ENCODE data around the gene TAF1.
"Not testable (repeated sequence)": the region's sequence is repeated elsewhere in the genome, so short reads cannot be mapped to it uniquely, and the experiment has no call there.

TAF1 gene

DNA sequence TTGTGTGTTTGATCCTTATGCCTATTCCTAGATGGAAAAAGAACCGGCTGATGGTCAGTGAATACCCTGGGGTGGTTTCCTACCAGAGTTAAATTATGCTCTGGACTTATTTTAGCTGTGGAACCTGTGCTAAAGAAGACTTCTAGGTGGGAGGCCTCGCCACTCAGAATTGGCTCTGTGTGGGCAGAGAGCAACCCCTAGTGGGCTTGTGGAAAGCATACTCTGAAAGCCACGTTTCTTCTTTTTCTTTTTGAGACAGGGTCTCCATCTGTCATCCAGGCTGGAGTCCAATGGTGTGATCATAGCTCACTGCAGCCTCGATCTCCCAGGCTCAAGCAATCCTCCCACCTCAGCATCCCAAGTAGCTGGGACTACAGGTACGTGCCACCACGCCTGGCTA is 16.3 kb upstream of the TAF1 start:
- not testable (repeated sequence) for H3K18ac ChIP-seq (ENCODE audit: low read length); H3K79me1 ChIP-seq (ENCODE audit: low read depth, low read length); H2BK120ac ChIP-seq (ENCODE audit: low read depth, low read length); H2AK5ac ChIP-seq (ENCODE audit: low read depth, low read length); H4K8ac ChIP-seq (ENCODE audit: low read depth, low read length); H3K14ac ChIP-seq (ENCODE audit: low read length); H3K9me3 ChIP-seq (replicated peaks in 1 of 2; ENCODE audit: control insufficient read depth in 2 of 2, insufficient read depth in 1 of 2, low read depth in 1 of 2, low read length in 2 of 2); H2BK15ac ChIP-seq (ENCODE audit: low read length); H3K36me3 ChIP-seq (replicated peaks in 1 of 2; ENCODE audit: control insufficient read depth in 2 of 2, insufficient read depth in 2 of 2, low read length in 2 of 2); H3K27me3 ChIP-seq (ENCODE audit: control insufficient read depth in 3 of 3, insufficient read depth in 3 of 3, low read depth in 1 of 3, low read length in 3 of 3); DNase-seq (ENCODE audit: low spot score); H3K4ac ChIP-seq (ENCODE audit: low read length); H3K9ac ChIP-seq (ENCODE audit: low read depth, low read length, poor library complexity); H3K23ac ChIP-seq (ENCODE audit: low read depth, low read length, poor library complexity); H3K4me1 ChIP-seq (ENCODE audit: control insufficient read depth in 2 of 2, insufficient read depth in 1 of 2, low read depth in 1 of 2, low read length in 2 of 2); H2AFZ ChIP-seq (ENCODE audit: low read length); H2BK5ac ChIP-seq (ENCODE audit: low read length); H4K91ac ChIP-seq (ENCODE audit: low read depth, low read length, poor library complexity); H3K4me3 ChIP-seq (ENCODE audit: low read length in 2 of 2); H2BK12ac ChIP-seq (ENCODE audit: low read length); H3K27ac ChIP-seq (replicated peaks; ENCODE audit: low read length); H3K4me2 ChIP-seq (ENCODE audit: insufficient read depth, low read length, poor library complexity, severe bottlenecking)
- WGBS, 2 donors (ENCODE audit: extremely low coverage in 2 of 2, insufficient read length in 2 of 2, insufficient replicate concordance in 1 of 2), result no CpG with 5 or more reads among the region's 6 CpGs

- not testable (repeated sequence) for H2BK5ac ChIP-seq (ENCODE audit: low read length); H3K18ac ChIP-seq (ENCODE audit: low read length); H3K27me3 ChIP-seq (ENCODE audit: control insufficient read depth in 3 of 3, insufficient read depth in 3 of 3, low read depth in 1 of 3, low read length in 3 of 3); H3K14ac ChIP-seq (ENCODE audit: low read length); H2BK12ac ChIP-seq (ENCODE audit: low read length); H3K36me3 ChIP-seq (replicated peaks in 1 of 2; ENCODE audit: control insufficient read depth in 2 of 2, insufficient read depth in 2 of 2, low read length in 2 of 2); H3K23ac ChIP-seq (ENCODE audit: low read depth, low read length, poor library complexity); H3K4ac ChIP-seq (ENCODE audit: low read length); H3K9me3 ChIP-seq (replicated peaks in 1 of 2; ENCODE audit: control insufficient read depth in 2 of 2, insufficient read depth in 1 of 2, low read depth in 1 of 2, low read length in 2 of 2); H2AFZ ChIP-seq (ENCODE audit: low read length); H2AK5ac ChIP-seq (ENCODE audit: low read depth, low read length); H3K27ac ChIP-seq (replicated peaks; ENCODE audit: low read length); DNase-seq (ENCODE audit: low spot score); H3K4me1 ChIP-seq (ENCODE audit: control insufficient read depth in 2 of 2, insufficient read depth in 1 of 2, low read depth in 1 of 2, low read length in 2 of 2); H2BK120ac ChIP-seq (ENCODE audit: low read depth, low read length); H2BK15ac ChIP-seq (ENCODE audit: low read length); H4K8ac ChIP-seq (ENCODE audit: low read depth, low read length); H3K4me3 ChIP-seq (ENCODE audit: low read length in 2 of 2); H3K4me2 ChIP-seq (ENCODE audit: insufficient read depth, low read length, poor library complexity, severe bottlenecking); H3K79me1 ChIP-seq (ENCODE audit: low read depth, low read length); H4K91ac ChIP-seq (ENCODE audit: low read depth, low read length, poor library complexity); H3K9ac ChIP-seq (ENCODE audit: low read depth, low read length, poor library complexity)
- WGBS, 2 donors (ENCODE audit: extremely low coverage in 2 of 2, insufficient read length in 2 of 2, insufficient replicate concordance in 1 of 2), result no CpG with 5 or more reads among the region's 5 CpGs
Measured at GRCh38 chrX:71352439-71352838, 13.7 kb upstream of the TAF1 start.

- Histone ChIP-seq H3K23ac (ENCODE audit: low read depth, low read length, poor library complexity) (no peak overlapping the region), H2BK5ac (ENCODE audit: low read length) (no peak overlapping the region), H3K9ac (ENCODE audit: low read depth, low read length, poor library complexity) (no peak overlapping the region), H2BK12ac (ENCODE audit: low read length) (no peak overlapping the region), H2AFZ (ENCODE audit: low read length) (no peak overlapping the region), H3K27me3 (ENCODE audit: control insufficient read depth in 3 of 3, insufficient read depth in 3 of 3, low read depth in 1 of 3, low read length in 3 of 3) (no peaks in the 10 kb centered on the region), H3K9me3 (replicated peaks in 1 of 2; ENCODE audit: control insufficient read depth in 2 of 2, insufficient read depth in 1 of 2, low read depth in 1 of 2, low read length in 2 of 2) (no peaks in the 10 kb centered on the region), H2BK120ac (ENCODE audit: low read depth, low read length) (no peak overlapping the region), H3K4ac (ENCODE audit: low read length) (no peak overlapping the region), H3K36me3 (replicated peaks in 1 of 2; ENCODE audit: control insufficient read depth in 2 of 2, insufficient read depth in 2 of 2, low read length in 2 of 2) (peaks cover 0 to 11% of the 10 kb centered on the region in 2 donors), H3K18ac (ENCODE audit: low read length) (no peak overlapping the region), H3K14ac (ENCODE audit: low read length) (no peak overlapping the region), H2BK15ac (ENCODE audit: low read length) (no peak overlapping the region), H2AK5ac (ENCODE audit: low read depth, low read length) (no peak overlapping the region), H3K4me2 (ENCODE audit: insufficient read depth, low read length, poor library complexity, severe bottlenecking) (no peak overlapping the region), H3K4me1 (ENCODE audit: control insufficient read depth in 2 of 2, insufficient read depth in 1 of 2, low read depth in 1 of 2, low read length in 2 of 2) (peaks cover 0 to 2% of the 10 kb centered on the region in 2 donors), H3K4me3 (ENCODE audit: low read length in 2 of 2) (no peak overlapping the region), H3K79me1 (ENCODE audit: low read depth, low read length) (no peaks in the 10 kb centered on the region), H4K8ac (ENCODE audit: low read depth, low read length) (no peak overlapping the region), H4K91ac (ENCODE audit: low read depth, low read length, poor library complexity) (no peak overlapping the region), H3K27ac (replicated peaks; ENCODE audit: low read length) (no peak overlapping the region)
- DNase-seq (ENCODE audit: low spot score), result no peak
- WGBS, 2 donors (ENCODE audit: extremely low coverage in 2 of 2, insufficient read length in 2 of 2, insufficient replicate concordance in 1 of 2), result no CpG with 5 or more reads among the region's 14 CpGs
Measured at GRCh38 chrX:71364221-71364620, 1.9 kb upstream of the TAF1 start.

DNA sequence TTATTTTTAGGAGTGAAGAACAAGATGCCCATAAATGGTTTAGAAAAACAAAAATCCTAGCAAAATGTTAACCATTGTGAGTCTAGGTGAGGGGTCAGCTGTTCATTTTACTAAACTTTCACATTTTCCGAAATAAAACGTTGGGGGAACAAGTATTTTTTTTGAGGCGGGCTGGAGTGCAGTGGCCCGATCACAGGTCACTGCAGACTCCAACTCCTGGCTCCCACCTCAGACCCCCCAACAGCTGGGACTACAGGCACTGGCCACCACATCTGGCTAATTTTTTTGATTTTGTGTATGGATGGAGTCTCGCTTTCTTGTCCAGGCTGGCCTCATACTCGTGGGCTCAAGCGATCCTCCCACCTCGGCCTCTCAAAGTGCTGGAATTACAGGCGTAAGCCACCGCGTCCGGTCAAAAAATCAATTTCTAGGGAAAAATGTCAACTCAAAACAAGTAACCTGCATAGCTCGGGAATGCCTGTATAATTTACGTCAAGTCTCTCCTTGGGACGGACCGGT is 742 bp upstream of the TAF1 start:
- H3K23ac ChIP-seq (ENCODE audit: low read depth, low read length, poor library complexity), result no peak overlapping the region
- no CpG with 5 or more reads among the region's 16 CpGs for WGBS, 2 donors (ENCODE audit: extremely low coverage in 2 of 2, insufficient read length in 2 of 2, insufficient replicate concordance in 1 of 2)
- H3K9me3 ChIP-seq (replicated peaks in 1 of 2; ENCODE audit: control insufficient read depth in 2 of 2, insufficient read depth in 1 of 2, low read depth in 1 of 2, low read length in 2 of 2), result no peaks in the 10 kb centered on the region

More for the DNA sequence above, 742 bp upstream of the TAF1 start:
- H3K18ac ChIP-seq (ENCODE audit: low read length), result no peak overlapping the region
- no peak overlapping the region for H2AK5ac ChIP-seq (ENCODE audit: low read depth, low read length)
- H2BK15ac ChIP-seq (ENCODE audit: low read length), result no peak overlapping the region
- no peak for DNase-seq (ENCODE audit: low spot score)
- H3K9ac ChIP-seq (ENCODE audit: low read depth, low read length, poor library complexity), result no peak overlapping the region
- no peak overlapping the region for H3K14ac ChIP-seq (ENCODE audit: low read length)
- peak overlapping the region; percentile 56 for H2AFZ ChIP-seq (ENCODE audit: low read length)
- peak overlapping the region; percentile 81 to 85 for H3K4me3 ChIP-seq (ENCODE audit: low read length in 2 of 2)
- H3K4me1 ChIP-seq (ENCODE audit: control insufficient read depth in 2 of 2, insufficient read depth in 1 of 2, low read depth in 1 of 2, low read length in 2 of 2), result peaks cover 0 to 2% of the 10 kb centered on the region in 2 donors
- no peak overlapping the region for H2BK12ac ChIP-seq (ENCODE audit: low read length)
- H3K36me3 ChIP-seq (replicated peaks in 1 of 2; ENCODE audit: control insufficient read depth in 2 of 2, insufficient read depth in 2 of 2, low read length in 2 of 2), result peaks cover 0 to 19% of the 10 kb centered on the region in 2 donors
- H2BK120ac ChIP-seq (ENCODE audit: low read depth, low read length), result no peak overlapping the region
- H3K27me3 ChIP-seq (ENCODE audit: control insufficient read depth in 3 of 3, insufficient read depth in 3 of 3, low read depth in 1 of 3, low read length in 3 of 3), result no peaks in the 10 kb centered on the region
- peak overlapping the region; percentile 55 for H3K4me2 ChIP-seq (ENCODE audit: insufficient read depth, low read length, poor library complexity, severe bottlenecking)
- peaks cover 4% of the 10 kb centered on the region for H3K79me1 ChIP-seq (ENCODE audit: low read depth, low read length)
- no peak overlapping the region for H4K91ac ChIP-seq (ENCODE audit: low read depth, low read length, poor library complexity)
- H3K4ac ChIP-seq (ENCODE audit: low read length), result no peak overlapping the region
- H3K27ac ChIP-seq (replicated peaks; ENCODE audit: low read length), result peak overlapping the region; percentile 49
- H4K8ac ChIP-seq (ENCODE audit: low read depth, low read length), result no peak overlapping the region
- no peak overlapping the region for H2BK5ac ChIP-seq (ENCODE audit: low read length)
